DMS153 treated with DMSO at 0.1 percent for 48 hours (cell line): ENCODE measurements around the gene TAX1BP3.
"Not testable (repeated sequence)": the region's sequence is repeated elsewhere in the genome, so short reads cannot be mapped to it uniquely, and the experiment has no call there.

Source experiments
- DNase-seq: peaks from one replicate; lab custom pipeline; 2025; ENCODE audit not compliant: unreplicated experiment; lab: John Stamatoyannopoulos, UW

The TAX1BP3 gene

GRCh38 chr17:3668279-3669084 is at the start of gene TAX1BP3, which contains the start of gene EMC6:
TAX1BP3 (minus strand) TSS chr17:3668578; CDS start chr17:3668526, 52 bp downstream.
EMC6 (plus strand) TSS chr17:3668812; CDS start chr17:3669147, 335 bp downstream.
- peak; percentile 64 for DNase-seq

DNA sequence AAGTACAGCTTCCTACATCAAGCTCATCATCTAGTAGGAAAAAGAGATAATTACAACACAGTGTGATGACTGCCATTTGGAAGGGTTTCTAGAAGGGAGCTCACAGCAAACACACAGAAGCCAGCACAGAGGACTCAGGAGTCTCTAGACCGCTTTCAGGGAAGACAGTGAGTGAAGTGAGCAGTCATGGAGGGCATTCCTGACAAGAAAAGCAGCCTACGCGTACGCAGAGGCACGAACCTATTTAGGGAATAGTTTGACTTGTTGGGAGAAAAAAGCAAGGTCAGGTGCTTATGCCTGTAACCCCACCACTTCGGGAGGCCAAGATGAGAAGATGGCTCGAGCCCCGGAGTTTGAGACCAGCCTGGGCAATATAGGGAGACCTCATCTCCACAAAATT is 46.9 kb upstream of the TAX1BP3 start:
- DNase-seq = no peak

- no peak for DNase-seq
Observed at GRCh38 chr17:3712811-3713463, 44.6 kb upstream of the TAX1BP3 start.

GRCh38 chr17:3710951-3711383 is 42.6 kb upstream of the TAX1BP3 start:
- DNase-seq = no peak

- no peak for DNase-seq
Observed at GRCh38 chr17:3708366-3708765, 40.0 kb upstream of the TAX1BP3 start.

DNA sequence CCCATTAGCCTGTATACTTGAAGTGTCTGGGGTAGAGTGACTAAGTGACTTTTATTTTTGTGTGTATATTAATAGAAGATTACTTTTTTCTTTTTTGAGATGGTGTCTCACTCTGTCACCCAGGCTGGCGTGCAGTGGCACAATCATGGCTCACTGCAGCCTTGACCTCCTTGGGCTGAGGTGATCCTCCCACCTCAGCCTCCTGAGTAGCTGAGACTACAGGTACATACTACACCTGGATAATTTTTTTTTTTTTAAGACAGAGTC is 37.3 kb upstream of the TAX1BP3 start:
- not testable (repeated sequence) for DNase-seq

DNA sequence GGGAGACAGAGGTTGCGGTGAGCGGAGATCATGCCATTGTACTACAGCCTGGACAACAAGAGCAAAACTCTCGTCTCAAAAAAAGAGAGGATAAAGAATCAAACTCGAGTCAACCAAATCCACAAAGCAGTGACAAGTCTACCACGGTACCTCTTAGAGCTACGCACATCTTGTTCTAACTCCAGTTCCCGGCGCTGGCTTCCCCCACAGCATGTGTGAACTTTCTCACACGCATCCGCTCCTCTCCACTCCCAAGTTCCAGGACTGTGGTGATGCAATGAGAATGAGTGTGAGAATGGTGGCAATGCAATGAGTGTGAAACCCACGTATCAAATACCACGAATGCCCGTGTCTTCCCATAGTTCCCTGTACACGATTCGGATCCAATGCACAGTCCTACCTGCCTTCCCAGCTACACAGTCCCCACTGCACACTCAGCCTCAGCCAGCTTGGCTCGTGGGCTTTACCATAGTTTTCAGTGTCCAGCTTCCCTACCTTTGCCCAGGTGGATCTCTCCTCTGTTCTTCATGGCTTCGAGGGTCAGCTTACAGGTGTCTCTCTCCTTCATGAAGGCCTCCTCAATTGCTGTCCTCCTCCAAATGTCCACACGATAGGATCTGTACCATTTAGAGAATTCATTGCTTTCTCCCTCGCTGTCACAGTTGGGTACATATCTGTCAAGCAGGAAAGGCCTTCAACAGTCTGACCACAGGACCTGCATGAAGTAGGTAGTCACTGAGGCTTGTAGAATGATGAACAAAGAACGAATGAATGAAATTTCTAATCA is 36.7 kb upstream of the TAX1BP3 start:
- no peak for DNase-seq

GRCh38 chr17:3702041-3702539 is 33.7 kb upstream of the TAX1BP3 start:
- not testable (repeated sequence) for DNase-seq

- no peak for DNase-seq
Observed at GRCh38 chr17:3699951-3700350, 31.6 kb upstream of the TAX1BP3 start.

- DNase-seq = no peak
Observed at GRCh38 chr17:3698139-3698538, 29.8 kb upstream of the TAX1BP3 start.

- DNase-seq = no peak
Observed at GRCh38 chr17:3697103-3697476, 28.7 kb upstream of the TAX1BP3 start.

- no peak for DNase-seq
Observed at GRCh38 chr17:3695723-3696411, 27.5 kb upstream of the TAX1BP3 start, which contains the start of gene P2RX5. P2RX5 (minus strand) TSS chr17:3696155; CDS start chr17:3696005, 150 bp downstream.

DNA sequence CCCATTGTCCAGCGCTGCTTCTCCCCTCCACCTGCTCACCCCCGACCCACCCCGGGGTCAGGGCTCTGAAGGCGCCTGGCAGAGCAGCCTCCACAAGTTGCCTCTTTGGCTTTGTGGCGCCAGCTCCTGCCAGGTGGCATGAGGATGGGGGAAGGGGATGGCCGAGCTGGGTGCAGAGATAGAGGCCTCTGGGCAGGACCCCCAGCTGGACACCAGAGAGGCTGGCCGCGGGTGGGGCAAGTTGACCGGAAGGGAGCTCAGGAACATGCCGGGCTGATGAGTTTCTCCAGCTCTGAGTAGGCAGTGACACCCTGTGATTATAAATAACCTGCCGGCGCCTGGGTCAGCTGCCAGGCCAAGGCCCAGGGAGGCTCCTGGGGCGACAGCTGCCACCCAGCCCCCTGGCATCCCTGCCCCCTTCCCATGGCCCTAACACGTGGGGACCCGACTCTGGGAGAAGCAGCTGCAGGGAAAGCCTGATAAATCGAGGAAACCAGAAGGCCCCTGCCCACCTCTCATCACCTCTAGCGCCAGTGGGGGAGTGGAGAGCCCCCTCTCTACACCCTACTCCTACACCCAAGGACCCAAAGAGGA is 26.8 kb upstream of the TAX1BP3 start:
- DNase-seq = no peak

- no peak for DNase-seq
Observed at GRCh38 chr17:3693829-3694231, 25.5 kb upstream of the TAX1BP3 start.

DNA sequence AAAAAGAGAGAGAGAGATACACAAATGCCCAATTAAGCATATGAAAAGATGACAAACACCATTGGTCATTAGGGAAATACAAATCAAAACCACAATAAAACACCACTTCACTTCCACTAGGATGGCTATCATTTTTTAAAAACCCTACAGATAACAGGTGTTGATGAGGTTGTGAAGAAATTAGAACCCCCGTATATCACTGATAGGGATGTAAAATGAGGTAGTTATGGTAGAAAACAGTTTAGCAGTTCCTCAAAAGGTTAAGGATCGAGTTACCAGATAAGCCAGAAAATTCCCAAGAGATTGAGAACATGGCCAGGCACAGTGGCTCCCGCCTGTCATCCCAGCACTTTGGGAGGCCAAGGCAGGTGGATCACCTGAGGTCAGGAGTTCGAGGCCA is 24.8 kb upstream of the TAX1BP3 start:
- DNase-seq = no peak

DNA sequence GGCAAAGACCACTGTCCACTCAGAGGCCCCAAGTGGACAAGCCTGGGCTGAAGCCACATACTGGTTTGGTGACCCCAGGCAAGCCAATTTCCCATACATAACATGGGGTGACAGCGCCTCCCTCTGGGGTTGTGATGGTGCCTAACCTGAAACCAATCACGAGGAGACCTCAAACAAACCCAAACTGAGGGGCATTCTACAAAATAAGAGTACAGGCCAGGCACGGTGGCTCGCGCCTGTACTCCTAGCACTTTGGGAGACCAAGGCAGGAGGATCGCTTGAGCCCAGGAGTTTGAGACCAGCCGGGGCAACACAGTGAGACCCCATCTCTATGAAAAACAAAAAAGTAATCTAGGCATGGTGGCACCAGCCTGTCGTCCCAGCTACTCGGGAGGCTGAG is 24.0 kb upstream of the TAX1BP3 start:
- DNase-seq = no peak

GRCh38 chr17:3691617-3692067 is 23.3 kb upstream of the TAX1BP3 start:
- no peak for DNase-seq

DNA sequence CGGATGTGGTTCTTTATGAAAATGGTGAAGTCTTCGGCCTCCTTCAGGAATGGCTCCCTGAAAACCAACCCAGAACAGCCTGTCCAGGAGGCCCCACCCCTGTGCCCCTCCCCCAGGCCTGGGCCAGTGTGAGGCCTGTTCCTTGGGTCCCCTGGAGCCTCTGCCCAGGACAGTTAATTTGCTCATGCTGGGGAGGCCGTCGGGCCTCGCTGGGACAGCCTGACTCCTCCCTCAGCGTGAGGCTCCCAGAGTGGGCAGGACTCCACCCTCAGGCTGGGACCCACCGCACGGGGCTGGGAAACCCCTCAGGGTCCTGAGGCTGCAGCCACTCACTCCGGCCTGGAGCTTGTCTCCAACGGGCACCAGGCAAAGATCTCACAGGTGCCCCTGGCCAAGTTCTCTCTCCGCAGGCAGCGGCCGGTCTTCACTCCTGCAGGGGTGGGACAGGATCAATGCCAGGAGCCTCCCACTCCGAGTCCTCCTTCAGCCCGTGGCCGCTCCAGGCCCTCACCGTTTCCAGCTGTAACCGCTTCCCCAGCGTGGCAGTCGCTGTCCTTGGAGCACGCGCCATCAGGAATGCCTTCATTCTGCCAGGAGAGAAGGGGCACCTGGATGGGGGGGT is 21.8 kb upstream of the TAX1BP3 start:
- no peak for DNase-seq

DNA sequence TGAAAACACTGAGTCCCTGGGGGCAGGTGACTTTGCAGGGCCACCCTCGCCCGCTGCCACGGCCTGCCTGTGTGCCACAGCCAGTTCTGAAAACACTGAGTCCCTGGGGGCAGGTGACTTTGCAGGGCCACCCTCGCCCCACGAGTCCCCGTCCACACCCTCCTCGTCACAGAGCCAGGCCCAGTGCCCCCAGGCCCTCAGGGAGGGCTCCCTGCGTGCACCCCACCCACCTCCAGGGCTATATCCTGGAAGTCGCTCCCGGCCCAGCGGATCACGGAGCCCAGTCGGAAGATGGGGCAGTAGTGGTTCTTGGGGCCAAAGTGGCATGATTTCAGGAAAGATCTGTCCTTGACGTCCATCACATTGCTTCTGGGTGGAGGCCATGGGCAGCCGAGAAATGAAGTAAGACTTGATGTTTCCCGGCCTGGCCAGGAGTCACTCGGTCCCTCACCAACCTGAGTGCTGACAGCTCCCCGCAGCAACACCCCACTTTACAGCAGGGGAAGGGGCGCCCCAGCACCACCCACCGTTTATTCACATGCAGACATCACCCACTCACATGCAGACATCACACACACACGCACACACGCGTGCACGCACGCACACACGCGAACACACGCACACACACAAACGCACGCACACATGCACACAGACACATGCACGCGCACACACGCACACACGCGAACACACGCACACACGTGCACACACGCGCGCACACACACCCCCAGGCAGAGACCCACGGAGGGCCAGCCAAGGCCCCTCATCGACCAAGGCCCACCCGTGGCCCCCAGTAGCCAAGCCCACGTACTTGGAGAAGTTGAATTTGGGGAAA is 21.1 kb upstream of the TAX1BP3 start:
- no peak for DNase-seq
